Lung (tissue), 12 donors: ENCODE results near the gene NUDT4. TPM values are rescaled to one million over a fixed set of nuclear protein-coding genes. Genes with fewer than 3 reads are reported as not detected.
"Not testable (repeated sequence)": the region's sequence is repeated elsewhere in the genome, so short reads cannot be mapped to it uniquely, and the experiment has no call there.

Experiments
- ATAC-seq: fragments of 200-7000 bp; cut with Tn5 transposase; one replicate; pipeline ENCODE4 v1.9.1; 2020; ENCODE audit warnings: moderate number of reproducible peaks; ENCODE audit not compliant: insufficient read depth, low FRiP score
- DNase-seq, 3 donors: peaks; one replicate each; pipeline ENCODE4 v3.0.0-alpha.2; 2013 to 2017
- H3K27ac ChIP-seq, 2 donors: one replicate each; pipeline ENCODE4 v1.5.1; 2013; ENCODE audit warnings: mild to moderate bottlenecking in 2 of 2, moderate library complexity in 2 of 2, control low read depth in 1 of 2, inconsistent platforms in 1 of 2, low read depth in 1 of 2, low read length in 1 of 2
- H3K27me3 ChIP-seq, 3 donors: one replicate each; pipeline ENCODE4 v1.5.1; 2013; ENCODE audit warnings: low read length in 2 of 3; ENCODE audit not compliant: control insufficient read depth in 3 of 3, insufficient read depth in 3 of 3
- H3K36me3 ChIP-seq, 4 donors: one replicate each; pipeline ENCODE4 v1.5.1; 2013; ENCODE audit warnings: low read length in 4 of 4, mild to moderate bottlenecking in 1 of 4, moderate library complexity in 1 of 4; ENCODE audit not compliant: control insufficient read depth in 4 of 4, insufficient read depth in 4 of 4
- H3K4me1 ChIP-seq, 5 donors: one replicate each; pipeline ENCODE4 v1.5.1; 2013; ENCODE audit warnings: low read length in 5 of 5, mild to moderate bottlenecking in 2 of 5, moderate library complexity in 1 of 5; ENCODE audit not compliant: control insufficient read depth in 5 of 5, insufficient read depth in 5 of 5
- H3K4me3 ChIP-seq: one replicate; pipeline ENCODE4 v1.5.1; 2013; ENCODE audit warnings: mild to moderate bottlenecking, control low read depth, moderate library complexity
- H3K9ac ChIP-seq, 2 donors: one replicate each; pipeline ENCODE4 v1.5.1; 2013; ENCODE audit warnings: low read length in 2 of 2, control low read depth in 1 of 2; ENCODE audit not compliant: insufficient read depth in 1 of 2
- H3K9me3 ChIP-seq, 4 donors: one replicate each; pipeline ENCODE4 v1.5.1; 2013; ENCODE audit warnings: low read length in 3 of 4, mild to moderate bottlenecking in 1 of 4, moderate library complexity in 1 of 4; ENCODE audit not compliant: control insufficient read depth in 4 of 4, insufficient read depth in 3 of 4
- WGBS, 2 donors: extraction: QIAGEN DNeasy Blood & Tissue Kit; methylation state at CpG; one replicate each; pipeline ENCODE4 v1.1.7; 2013; 5-methylcytosine and 5-hydroxymethylcytosine counted together
- polyA plus RNA-seq, 2 donors: library from polyadenylated mRNA; stranded (reverse); fragments of 200-250 nt; gene quantifications; one replicate each; pipeline ENCODE4 v1.2.1, GENCODE V29; 2013
- total RNA-seq, 2 donors: library from RNA; depleted of rRNA in 1 of 2; stranded (reverse); fragments of >200 nt in 1 of 2; gene quantifications; one replicate each; pipeline ENCODE4 v1.2.1, GENCODE V29; 2014 to 2021
- TF ChIP-seq, protein P1 (sequence below): IDR thresholded peaks from 2 replicates; pipeline ENCODE4 v1.5.1; 2012; ENCODE audit warnings: mild to moderate bottlenecking; ENCODE audit errors: control extremely low read depth, extremely low read depth
- donor health status: control.
- donor health status: control.
- donor health status: Bipolar disorder and iron deficiency.
- donor health status: healthy.
- donor health status: DM: yes; HTN: yes; CAD: no.

The NUDT4 gene
- total and polyA plus RNA-seq, 4 donors: 20.8 to 102 (median 39.3) TPM

DNA sequence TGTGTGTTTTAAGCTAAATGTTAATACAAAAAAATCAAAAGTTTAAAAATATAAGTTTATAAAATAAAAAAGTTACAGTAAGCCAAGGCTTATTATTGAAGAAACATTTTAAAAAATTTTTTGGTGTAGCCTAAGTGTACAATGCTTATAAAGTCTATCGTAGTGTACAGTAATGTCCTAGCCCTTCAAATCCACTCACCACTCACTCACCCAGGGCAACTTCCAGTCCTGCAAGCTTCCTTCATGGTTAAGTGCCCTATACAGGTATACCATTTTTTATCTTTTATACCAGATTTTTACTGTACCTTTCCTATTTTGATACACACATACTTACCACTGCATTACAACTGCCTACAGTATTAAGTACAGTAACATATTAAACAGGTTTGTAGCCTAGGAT lies 52.1 kb downstream of the NUDT4 start:
- Histone ChIP-seq H3K4me1 (peaks cover 4 to 53% (median 33%) of the 10 kb centered on the region in 5 donors), H3K27ac (no peak overlapping the region), H3K27me3 (no peaks in the 10 kb centered on the region), H3K9me3 (no peaks in the 10 kb centered on the region), H3K4me3 (no peak overlapping the region), H3K36me3 (no peaks in the 10 kb centered on the region), H3K9ac (no peak overlapping the region)
- TF ChIP-seq, protein P1, sequence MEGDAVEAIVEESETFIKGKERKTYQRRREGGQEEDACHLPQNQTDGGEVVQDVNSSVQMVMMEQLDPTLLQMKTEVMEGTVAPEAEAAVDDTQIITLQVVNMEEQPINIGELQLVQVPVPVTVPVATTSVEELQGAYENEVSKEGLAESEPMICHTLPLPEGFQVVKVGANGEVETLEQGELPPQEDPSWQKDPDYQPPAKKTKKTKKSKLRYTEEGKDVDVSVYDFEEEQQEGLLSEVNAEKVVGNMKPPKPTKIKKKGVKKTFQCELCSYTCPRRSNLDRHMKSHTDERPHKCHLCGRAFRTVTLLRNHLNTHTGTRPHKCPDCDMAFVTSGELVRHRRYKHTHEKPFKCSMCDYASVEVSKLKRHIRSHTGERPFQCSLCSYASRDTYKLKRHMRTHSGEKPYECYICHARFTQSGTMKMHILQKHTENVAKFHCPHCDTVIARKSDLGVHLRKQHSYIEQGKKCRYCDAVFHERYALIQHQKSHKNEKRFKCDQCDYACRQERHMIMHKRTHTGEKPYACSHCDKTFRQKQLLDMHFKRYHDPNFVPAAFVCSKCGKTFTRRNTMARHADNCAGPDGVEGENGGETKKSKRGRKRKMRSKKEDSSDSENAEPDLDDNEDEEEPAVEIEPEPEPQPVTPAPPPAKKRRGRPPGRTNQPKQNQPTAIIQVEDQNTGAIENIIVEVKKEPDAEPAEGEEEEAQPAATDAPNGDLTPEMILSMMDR: no peak
- ATAC-seq: no peak
- WGBS, 2 donors: 56 to 75% methylated on average over 1 of the region's 1 CpG
- DNase-seq: no peak

DNA sequence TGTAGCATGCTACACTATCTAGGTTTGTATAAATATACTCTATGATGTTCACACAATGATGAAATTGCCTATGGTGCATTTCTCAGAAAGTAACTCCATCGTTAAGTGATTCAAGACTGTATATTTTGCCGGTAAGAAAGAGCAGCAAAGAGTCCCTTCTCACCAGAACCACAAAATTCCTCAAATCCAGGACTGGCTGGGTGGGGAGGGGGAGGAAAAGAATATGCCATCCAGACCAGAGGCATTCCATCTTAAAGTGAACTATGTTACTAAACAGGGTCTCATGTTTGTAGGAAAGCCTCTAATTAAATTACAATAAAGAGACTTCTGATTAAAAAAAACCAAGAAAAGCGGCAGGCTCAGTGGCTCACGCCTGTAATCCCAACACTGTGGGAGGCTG lies 52.6 kb downstream of the NUDT4 start:
- DNase-seq (no peak), ATAC-seq (no peak)
- Histone ChIP-seq H3K4me1 (peaks cover 6 to 52% (median 32%) of the 10 kb centered on the region in 5 donors), H3K9me3 (no peaks in the 10 kb centered on the region), H3K27me3 (no peaks in the 10 kb centered on the region), H3K4me3 (no peak overlapping the region), H3K36me3 (no peaks in the 10 kb centered on the region), H3K9ac (no peak overlapping the region), H3K27ac (no peak overlapping the region)
- TF ChIP-seq, protein P1: no peak
- WGBS, 2 donors: 82 to 90% methylated on average over 4 of the region's 4 CpGs

DNA sequence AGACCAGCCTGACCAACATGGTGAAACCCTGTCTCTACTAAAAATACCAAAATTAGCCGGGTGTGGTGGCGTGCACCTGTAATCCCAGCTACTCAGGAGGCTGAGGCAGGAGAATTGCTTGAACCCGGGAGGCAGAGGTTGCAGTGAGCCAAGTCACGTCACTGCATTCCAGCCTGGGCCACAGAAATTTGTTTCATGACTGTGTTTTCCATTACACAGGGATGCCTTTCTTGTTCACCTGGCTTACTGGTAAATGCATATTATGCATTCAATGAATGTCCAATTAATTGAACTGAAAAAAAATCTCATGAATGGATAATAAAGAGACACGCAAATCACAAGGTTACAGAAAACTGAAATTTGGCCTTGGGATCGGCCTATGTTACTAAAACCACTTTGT lies 54.3 kb downstream of the NUDT4 start:
- H3K4me3 ChIP-seq, H3K36me3 ChIP-seq, H3K27me3 ChIP-seq, DNase-seq, H3K9me3 ChIP-seq, ATAC-seq, H3K9ac ChIP-seq, H3K27ac ChIP-seq: not testable (repeated sequence)
- H3K4me1 ChIP-seq: peaks cover 6 to 35% (median 23%) of the 10 kb centered on the region in 5 donors
- 94% methylated on average over 6 of the region's 6 CpGs for WGBS, 2 donors

DNA sequence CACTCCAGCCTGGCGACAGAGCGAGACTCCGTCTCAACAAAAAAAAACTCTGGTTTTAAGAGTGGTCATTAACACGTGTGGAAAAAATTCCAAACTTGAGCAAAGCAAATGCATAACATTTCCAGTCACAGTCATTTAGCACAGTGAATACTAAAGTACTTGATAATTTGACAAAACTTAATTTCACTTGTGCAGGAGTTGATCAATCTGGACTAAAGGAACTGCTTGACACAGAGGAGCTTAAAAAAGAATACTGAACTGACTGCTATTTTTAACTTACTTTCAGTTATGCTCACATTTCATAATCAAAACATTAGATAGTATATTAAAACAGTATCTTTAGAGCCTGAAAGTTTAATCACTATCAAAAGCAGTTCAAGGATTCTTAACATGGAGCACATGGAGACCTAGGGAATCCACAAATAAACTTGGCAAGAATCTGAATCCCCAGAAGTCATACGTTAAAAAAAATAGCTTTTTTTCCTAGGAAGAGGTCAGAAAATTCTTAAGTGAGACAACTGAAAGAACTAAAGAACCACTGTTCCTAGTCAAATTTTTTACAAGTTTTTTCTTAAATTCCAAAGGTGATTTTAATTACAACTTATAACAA lies 56.6 kb downstream of the NUDT4 start:
- 47 to 49% methylated on average over 5 of the region's 5 CpGs for WGBS, 2 donors
- H3K27me3 ChIP-seq: no peaks in the 10 kb centered on the region
- H3K9me3 ChIP-seq: no peaks in the 10 kb centered on the region
- peak overlapping the region in 1 of 2 donors; percentile 42 for H3K9ac ChIP-seq
- DNase-seq: peak in 2 of 3 donors; percentile 65 to 74
- H3K4me1 ChIP-seq: peaks cover 5 to 33% (median 27%) of the 10 kb centered on the region in 5 donors
- no peak for ATAC-seq
- H3K36me3 ChIP-seq: no peaks in the 10 kb centered on the region
- TF ChIP-seq, protein P1: no peak
- peak overlapping the region in 1 of 2 donors; percentile 17 for H3K27ac ChIP-seq
- no peak overlapping the region for H3K4me3 ChIP-seq
